Smooth muscle cell (in vitro differentiated cells): ENCODE results near the gene EEF1A2. TPM values are rescaled to one million over a fixed set of nuclear protein-coding genes. Genes with fewer than 3 reads are reported as not detected.

ENCODE experiments used
- DNase-seq: peaks from one replicate; lab custom pipeline; 2025; ENCODE audit not compliant: unreplicated experiment; lab: John Stamatoyannopoulos, UW
- H2AFZ ChIP-seq: fragments of 200-600 bp; sonication (generic); 2 replicates; pipeline ENCODE4 v1.6.0; 2016; ENCODE audit warnings: antibody characterized with exemption, low read depth, mild to moderate bottlenecking
- H3F3A ChIP-seq: fragments of 200-600 bp; sonication (generic); 2 replicates; pipeline ENCODE4 v1.6.0; 2017; ENCODE audit warnings: antibody characterized with exemption, low read depth
- H3K27ac ChIP-seq: fragments of 200-600 bp; sonication (generic); 2 replicates; pipeline ENCODE4 v1.5.1; 2016; ENCODE audit warnings: low read depth, mild to moderate bottlenecking
- H3K27me3 ChIP-seq: fragments of 200-600 bp; sonication (generic); 2 replicates; pipeline ENCODE4 v1.6.1; 2016; ENCODE audit warnings: low read depth, mild to moderate bottlenecking
- H3K36me3 ChIP-seq: fragments of 200-600 bp; sonication (generic); 2 replicates; pipeline ENCODE4 v1.5.1; 2016; ENCODE audit warnings: low read depth
- H3K4me1 ChIP-seq: fragments of 200-600 bp; sonication (generic); 2 replicates; pipeline ENCODE4 v1.5.1; 2016; ENCODE audit warnings: low read depth
- H3K4me2 ChIP-seq: fragments of 200-600 bp; sonication (generic); 2 replicates; pipeline ENCODE4 v1.6.0; 2016; ENCODE audit warnings: mild to moderate bottlenecking
- H3K4me3 ChIP-seq: fragments of 200-600 bp; sonication (generic); 2 replicates; pipeline ENCODE4 v1.5.1; 2016; ENCODE audit warnings: mild to moderate bottlenecking
- H3K79me2 ChIP-seq: fragments of 200-600 bp; sonication (generic); 2 replicates; pipeline ENCODE4 v1.6.0; 2016; ENCODE audit warnings: low read depth, mild to moderate bottlenecking
- H3K9ac ChIP-seq: fragments of 200-600 bp; sonication (generic); 2 replicates; pipeline ENCODE4 v1.6.0; 2016; ENCODE audit warnings: low read depth
- H3K9me3 ChIP-seq: fragments of 200-600 bp; sonication (generic); replicated peaks from 2 replicates; pipeline ENCODE4 v1.5.1; 2016; ENCODE audit warnings: low read depth
- H4K20me1 ChIP-seq: fragments of 200-600 bp; sonication (generic); 2 replicates; pipeline ENCODE4 v1.6.0; 2016; ENCODE audit warnings: low read depth
- WGBS: methylation state at CpG from one replicate; pipeline ENCODE4 v1.1.7; 2016; ENCODE audit warnings: low lambda C conversion rate; 5-methylcytosine and 5-hydroxymethylcytosine counted together
- polyA plus RNA-seq: library from polyadenylated mRNA; unstranded; fragments of >200 nt; fragmentation: Nextera tagmentation; extraction: Ambion mirVana; gene quantifications from 2 replicates; pipeline ENCODE4 v1.2.1, GENCODE V29; 2016
- total RNA-seq: library from RNA; depleted of rRNA; stranded (reverse); fragments of >200 nt; gene quantifications from 2 replicates; pipeline ENCODE4 v1.2.3, GENCODE V29; 2014
- TF ChIP-seq, protein P1 (sequence below): fragments of 200-600 bp; sonication (generic); IDR thresholded peaks from 2 replicates; pipeline ENCODE4 v1.5.1; 2017; ENCODE audit warnings: borderline replicate concordance, mild to moderate bottlenecking, antibody characterized with exemption; ENCODE audit not compliant: insufficient read depth, poor library complexity, severe bottlenecking

Gene EEF1A2
- total and polyA plus RNA-seq, 2 experiments from 2014 or later, result 2.1 to 5.1 TPM

DNA sequence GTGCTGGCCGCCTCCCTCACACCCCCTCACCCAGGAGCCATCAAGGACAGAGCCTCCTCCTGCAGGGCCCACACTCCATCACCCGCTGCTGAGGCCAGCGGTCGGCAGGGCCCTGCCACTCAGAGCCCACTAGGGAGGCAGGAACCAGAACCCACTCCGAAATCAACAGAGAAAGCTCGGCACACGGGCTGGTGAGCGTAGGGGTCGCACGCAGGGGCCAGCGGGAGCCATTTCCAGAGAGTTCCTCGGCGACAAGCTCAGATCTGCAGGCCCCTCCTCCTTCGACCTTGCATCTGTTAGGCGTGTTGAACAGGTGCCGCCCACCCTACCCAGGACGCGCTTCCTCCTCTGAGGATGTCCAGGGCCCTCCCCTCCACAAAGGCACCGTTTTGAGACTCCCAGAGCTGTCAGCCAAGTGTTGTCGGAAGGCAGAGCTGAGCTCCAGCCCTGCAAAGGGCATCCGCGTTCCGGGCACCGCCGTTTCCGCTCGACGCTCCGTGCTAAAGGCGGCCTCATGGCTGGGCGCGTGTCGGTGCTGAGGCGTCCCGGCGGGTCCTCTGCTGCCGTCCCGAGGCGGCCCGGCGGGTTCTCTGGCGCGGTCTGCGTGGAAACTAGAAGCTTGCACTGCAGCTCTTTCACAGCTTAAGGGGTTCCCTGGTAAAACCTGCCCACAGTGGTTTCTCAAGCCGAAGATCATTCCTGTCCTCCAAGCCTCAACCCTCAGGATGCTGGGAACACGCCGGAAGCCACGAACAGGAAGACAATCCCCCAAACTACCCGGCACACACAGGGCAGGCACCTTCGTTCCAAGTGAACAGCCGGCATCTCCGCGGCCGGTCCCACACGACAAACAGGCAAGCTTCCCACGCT is 33.3 kb downstream of the EEF1A2 start:
- no peak for DNase-seq
- no peak overlapping the region for H3K4me2 ChIP-seq
- TF ChIP-seq, protein P1, sequence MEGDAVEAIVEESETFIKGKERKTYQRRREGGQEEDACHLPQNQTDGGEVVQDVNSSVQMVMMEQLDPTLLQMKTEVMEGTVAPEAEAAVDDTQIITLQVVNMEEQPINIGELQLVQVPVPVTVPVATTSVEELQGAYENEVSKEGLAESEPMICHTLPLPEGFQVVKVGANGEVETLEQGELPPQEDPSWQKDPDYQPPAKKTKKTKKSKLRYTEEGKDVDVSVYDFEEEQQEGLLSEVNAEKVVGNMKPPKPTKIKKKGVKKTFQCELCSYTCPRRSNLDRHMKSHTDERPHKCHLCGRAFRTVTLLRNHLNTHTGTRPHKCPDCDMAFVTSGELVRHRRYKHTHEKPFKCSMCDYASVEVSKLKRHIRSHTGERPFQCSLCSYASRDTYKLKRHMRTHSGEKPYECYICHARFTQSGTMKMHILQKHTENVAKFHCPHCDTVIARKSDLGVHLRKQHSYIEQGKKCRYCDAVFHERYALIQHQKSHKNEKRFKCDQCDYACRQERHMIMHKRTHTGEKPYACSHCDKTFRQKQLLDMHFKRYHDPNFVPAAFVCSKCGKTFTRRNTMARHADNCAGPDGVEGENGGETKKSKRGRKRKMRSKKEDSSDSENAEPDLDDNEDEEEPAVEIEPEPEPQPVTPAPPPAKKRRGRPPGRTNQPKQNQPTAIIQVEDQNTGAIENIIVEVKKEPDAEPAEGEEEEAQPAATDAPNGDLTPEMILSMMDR, result no peak
- H2AFZ ChIP-seq, result no peak overlapping the region
- H4K20me1 ChIP-seq, result no peaks in the 10 kb centered on the region
- H3K4me3 ChIP-seq, result no peak overlapping the region
- no peaks in the 10 kb centered on the region for H3K36me3 ChIP-seq
- H3F3A ChIP-seq, result no peaks in the 10 kb centered on the region
- H3K27me3 ChIP-seq, result peaks cover 10% of the 10 kb centered on the region
- H3K9ac ChIP-seq, result no peak overlapping the region
- H3K9me3 ChIP-seq, result no peaks in the 10 kb centered on the region
- WGBS, result 87% methylated on average over 48 of the region's 56 CpGs
- H3K27ac ChIP-seq, result no peak overlapping the region
- no peaks in the 10 kb centered on the region for H3K4me1 ChIP-seq
- H3K79me2 ChIP-seq, result no peaks in the 10 kb centered on the region

DNA sequence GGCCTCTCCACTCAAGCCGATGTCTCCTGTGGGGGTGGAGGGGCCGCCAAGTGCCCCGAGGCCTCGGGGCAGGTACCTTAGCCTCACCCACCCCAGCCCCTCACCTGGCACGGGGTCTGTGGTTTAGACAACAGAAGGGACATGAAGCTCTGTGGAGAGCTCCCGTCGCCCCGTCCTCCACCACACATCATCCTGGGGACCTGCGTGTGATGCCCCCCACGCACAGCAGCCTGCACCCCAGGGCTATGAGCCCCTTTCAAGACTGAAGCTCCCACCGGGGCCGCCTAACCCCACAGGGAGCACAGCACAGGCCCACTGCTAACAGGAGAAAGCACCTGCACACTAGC is 34.6 kb downstream of the EEF1A2 start:
- H3F3A ChIP-seq, result no peaks in the 10 kb centered on the region
- DNase-seq, result no peak
- no peak overlapping the region for H3K4me3 ChIP-seq
- no peaks in the 10 kb centered on the region for H3K4me1 ChIP-seq
- no peaks in the 10 kb centered on the region for H3K36me3 ChIP-seq
- WGBS, result 91% methylated on average over 6 of the region's 12 CpGs
- no peak overlapping the region for H3K27ac ChIP-seq
- no peak overlapping the region for H3K4me2 ChIP-seq
- no peaks in the 10 kb centered on the region for H3K9me3 ChIP-seq
- H3K79me2 ChIP-seq, result no peaks in the 10 kb centered on the region
- no peak overlapping the region for H2AFZ ChIP-seq
- TF ChIP-seq, protein P1, result no peak
- no peaks in the 10 kb centered on the region for H3K27me3 ChIP-seq
- no peaks in the 10 kb centered on the region for H4K20me1 ChIP-seq
- no peak overlapping the region for H3K9ac ChIP-seq

DNA sequence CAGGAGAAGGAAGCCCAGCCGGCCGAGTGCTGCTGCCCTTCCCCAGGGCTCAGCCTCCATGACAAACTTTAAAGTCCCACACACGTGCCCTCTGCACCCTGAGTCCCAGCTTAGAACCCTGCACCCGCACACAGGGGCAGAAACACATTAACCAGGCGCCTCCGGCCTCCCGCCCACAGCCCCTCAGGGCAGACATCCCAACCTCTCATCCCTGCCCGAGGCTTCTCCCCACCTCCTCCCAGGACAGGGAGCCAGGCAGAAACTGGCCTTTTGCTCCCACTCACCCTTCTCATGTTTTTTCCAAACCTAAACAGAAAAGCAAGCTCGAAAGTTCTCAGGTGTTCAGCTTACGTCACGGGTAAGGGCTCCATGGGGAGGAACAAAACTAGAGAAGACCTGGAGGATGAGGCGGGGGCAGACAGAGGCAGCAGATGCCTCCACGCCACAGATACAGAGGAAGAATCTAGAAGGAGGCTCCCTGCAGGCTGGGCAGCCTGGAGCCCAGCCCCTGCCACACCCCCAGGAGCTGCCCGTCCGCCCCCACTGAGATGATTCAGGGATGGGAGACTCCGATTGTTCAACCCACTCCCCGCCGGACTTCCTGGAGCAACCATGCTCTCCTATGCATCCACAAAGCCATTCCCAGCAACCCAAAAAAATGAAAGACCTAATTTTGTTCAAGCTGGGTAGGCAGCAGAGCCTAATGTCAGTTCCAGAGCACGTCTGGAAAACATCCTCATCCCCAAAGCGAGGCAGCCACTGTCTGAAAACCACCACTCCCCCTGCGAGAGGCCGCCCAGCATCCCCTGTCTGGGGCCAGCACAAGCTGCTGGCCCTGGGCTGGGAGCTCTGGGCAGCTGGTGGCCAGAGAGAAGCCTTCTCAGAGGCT is 35.2 kb downstream of the EEF1A2 start:
- H3K4me2 ChIP-seq, result peak overlapping the region; percentile 44
- TF ChIP-seq, protein P1, result no peak
- H3K4me3 ChIP-seq, result no peak overlapping the region
- H3K9me3 ChIP-seq, result no peaks in the 10 kb centered on the region
- no peaks in the 10 kb centered on the region for H3K36me3 ChIP-seq
- H4K20me1 ChIP-seq, result no peaks in the 10 kb centered on the region
- no peak overlapping the region for H3K27ac ChIP-seq
- H3K79me2 ChIP-seq, result no peaks in the 10 kb centered on the region
- H2AFZ ChIP-seq, result no peak overlapping the region
- no peaks in the 10 kb centered on the region for H3K4me1 ChIP-seq
- H3K9ac ChIP-seq, result no peak overlapping the region
- H3F3A ChIP-seq, result no peaks in the 10 kb centered on the region
- DNase-seq, result no peak
- H3K27me3 ChIP-seq, result no peaks in the 10 kb centered on the region
- WGBS, result 66% methylated on average over 22 of the region's 22 CpGs
